ELR (cell line): ENCODE results near the gene FAM171A2.
"Not testable (repeated sequence)": the region's sequence is repeated elsewhere in the genome, so short reads cannot be mapped to it uniquely, and the experiment has no call there.

ENCODE experiments used
- DNase-seq: peaks from one replicate; pipeline ENCODE4 v3.0.0-alpha.2; 2015; ENCODE audit warnings: low read depth

Gene FAM171A2

GRCh38 chr17:44345454-44346026 is 18.1 kb downstream of the FAM171A2 start:
- peak; percentile 86 for DNase-seq

GRCh38 chr17:44344939-44345453 is 18.7 kb downstream of the FAM171A2 start, which contains the start of gene GRN:
GRN (plus strand) TSS chr17:44345302; CDS start chr17:44349165, 3,863 bp downstream.
- peak; percentile 100 for DNase-seq

GRCh38 chr17:44343510-44344209 is 20.0 kb downstream of the FAM171A2 start:
- DNase-seq, result no peak

- DNase-seq, result not testable (repeated sequence)
Observed at GRCh38 chr17:44340553-44340952, 23.1 kb downstream of the FAM171A2 start.

GRCh38 chr17:44338702-44339101 is 25.0 kb downstream of the FAM171A2 start:
- peak; percentile 58 for DNase-seq

- no peak for DNase-seq
Observed at GRCh38 chr17:44335968-44336367, 27.7 kb downstream of the FAM171A2 start.

GRCh38 chr17:44335564-44335963 is 28.1 kb downstream of the FAM171A2 start:
- no peak for DNase-seq

GRCh38 chr17:44334727-44335126 is 28.9 kb downstream of the FAM171A2 start:
- DNase-seq, result no peak

GRCh38 chr17:44334315-44334714 is 29.3 kb downstream of the FAM171A2 start:
- no peak for DNase-seq

GRCh38 chr17:44333371-44333770 is 30.3 kb downstream of the FAM171A2 start:
- no peak for DNase-seq

GRCh38 chr17:44331249-44331760 is 32.3 kb downstream of the FAM171A2 start:
- peak; percentile 85 for DNase-seq

GRCh38 chr17:44330263-44330662 is 33.4 kb downstream of the FAM171A2 start:
- not testable (repeated sequence) for DNase-seq

- DNase-seq, result not testable (repeated sequence)
Observed at GRCh38 chr17:44329516-44329915, 34.1 kb downstream of the FAM171A2 start.

GRCh38 chr17:44327715-44328449 is 35.8 kb downstream of the FAM171A2 start:
- DNase-seq, result no peak

GRCh38 chr17:44326861-44327444 is 36.7 kb downstream of the FAM171A2 start:
- peak; percentile 99 for DNase-seq

GRCh38 chr17:44324571-44325275 is 38.9 kb downstream of the FAM171A2 start, which contains the start of gene SLC25A39:
SLC25A39 (minus strand) TSS chr17:44324823; CDS start chr17:44323562, 1,261 bp downstream.
- peak; percentile 96 for DNase-seq

GRCh38 chr17:44324092-44324570 is 39.5 kb downstream of the FAM171A2 start:
- peak; percentile 59 for DNase-seq

GRCh38 chr17:44323359-44324091 is 40.1 kb downstream of the FAM171A2 start:
- no peak for DNase-seq

GRCh38 chr17:44322236-44322895 is 41.3 kb downstream of the FAM171A2 start:
- no peak for DNase-seq
